ENCODE results near the gene USP22. TPM values are rescaled to one million over a fixed set of nuclear protein-coding genes. Genes with fewer than 3 reads are reported as not detected.

The USP22 gene
- total and polyA plus RNA-seq, 4 experiments from 2014 or later = 14.4 to 140 (median 86.4) TPM

- intact Hi-C loops (cut with micrococcal nuclease) = no loop called here
These were observed 40.4 kb downstream of the USP22 start for GRCh38 chr17:21002309-21003006.

DNA sequence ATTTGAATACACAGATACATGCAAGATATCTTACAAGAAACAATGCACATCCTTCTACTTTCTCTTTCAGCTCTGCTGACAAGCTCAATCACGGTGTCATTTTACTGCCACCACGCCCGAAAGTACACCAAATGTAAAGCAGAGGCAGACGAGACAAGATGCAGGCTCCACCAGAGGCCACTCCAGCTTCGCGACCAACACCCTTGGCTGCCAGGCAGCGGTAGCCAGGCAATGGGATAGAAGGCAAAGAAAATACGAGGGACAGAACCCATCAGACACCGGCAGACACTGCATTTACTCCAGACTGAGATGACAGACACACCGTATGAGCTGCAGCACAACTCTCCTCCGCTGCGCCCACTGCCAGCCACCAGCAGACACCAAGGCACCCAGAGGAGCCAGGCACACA lies 41.0 kb downstream of the USP22 start:
- H3K4me3 Mint-ChIP-seq = no peak overlapping the region
- ChIA-PET POLR2A (ENCODE audit: partially characterized antibody) (interaction anchor here (0.6 kb wide), 1 partner anchor 310 kb away, joined by 3 read pairs; no protein-coding TSS in a partner anchor), CTCF (ENCODE audit: partially characterized antibody) (interaction anchor here (1.7 kb wide), 1 partner anchor 9 kb away, joined by 11 read pairs; no protein-coding TSS in a partner anchor)
- Histone ChIP-seq H3K27ac (ENCODE audit: low read depth, low read length) (no peak overlapping the region), H3K36me3 (ENCODE audit: insufficient read depth, low read length) (peaks cover 63% of the 10 kb centered on the region), H3K4me1 (ENCODE audit: insufficient read depth, low read length) (peaks cover 5% of the 10 kb centered on the region), H3K9me3 (ENCODE audit: control insufficient read depth in 1 of 2, low read length in 2 of 2) (no peaks in the 10 kb centered on the region), H3K27me3 (ENCODE audit: insufficient read depth, low read length) (no peaks in the 10 kb centered on the region), H3K4me3 (ENCODE audit: low read length in 2 of 2) (no peak overlapping the region)
- peaks cover 5 to 26% (median 22%) of the 10 kb centered on the region in 4 donors for H3K4me1 Mint-ChIP-seq
- no peaks in the 10 kb centered on the region for H3K27me3 Mint-ChIP-seq
- DNase-seq = no peak
- H3K27ac Mint-ChIP-seq = peak overlapping the region; percentile 37 to 78 (median 64)
- intact Hi-C loops (cut with micrococcal nuclease) = no loop called here
- peaks cover 37 to 63% of the 10 kb centered on the region in 2 donors for H3K36me3 Mint-ChIP-seq
- no peaks in the 10 kb centered on the region for H3K9me3 Mint-ChIP-seq

More at GRCh38 chr17:21002309-21003006, 40.4 kb downstream of the USP22 start:
- no peak overlapping the region for H3K27ac ChIP-seq (ENCODE audit: low read depth, low read length)
- H3K4me3 Mint-ChIP-seq = no peak overlapping the region
- no peak for DNase-seq
- ChIA-PET CTCF (ENCODE audit: partially characterized antibody) (interaction anchor here (1.7 kb wide), 1 partner anchor 9 kb away, joined by 11 read pairs; no protein-coding TSS in a partner anchor), POLR2A (ENCODE audit: partially characterized antibody) (no interaction called here)
- no peaks in the 10 kb centered on the region for H3K9me3 Mint-ChIP-seq
- H3K9me3 ChIP-seq (ENCODE audit: control insufficient read depth in 1 of 2, low read length in 2 of 2) = no peaks in the 10 kb centered on the region
- H3K27me3 Mint-ChIP-seq = no peaks in the 10 kb centered on the region
- H3K27ac Mint-ChIP-seq = peak overlapping the region in 3 of 7 donors; percentile 25 to 64 (median 32)
- peaks cover 5 to 26% (median 22%) of the 10 kb centered on the region in 4 donors for H3K4me1 Mint-ChIP-seq
- H3K36me3 ChIP-seq (ENCODE audit: insufficient read depth, low read length) = peaks cover 70% of the 10 kb centered on the region
- H3K36me3 Mint-ChIP-seq = peaks cover 43 to 69% of the 10 kb centered on the region in 2 donors
- no peaks in the 10 kb centered on the region for H3K27me3 ChIP-seq (ENCODE audit: insufficient read depth, low read length)
- peaks cover 5% of the 10 kb centered on the region for H3K4me1 ChIP-seq (ENCODE audit: insufficient read depth, low read length)
- no peak overlapping the region for H3K4me3 ChIP-seq (ENCODE audit: low read length in 2 of 2)

DNA sequence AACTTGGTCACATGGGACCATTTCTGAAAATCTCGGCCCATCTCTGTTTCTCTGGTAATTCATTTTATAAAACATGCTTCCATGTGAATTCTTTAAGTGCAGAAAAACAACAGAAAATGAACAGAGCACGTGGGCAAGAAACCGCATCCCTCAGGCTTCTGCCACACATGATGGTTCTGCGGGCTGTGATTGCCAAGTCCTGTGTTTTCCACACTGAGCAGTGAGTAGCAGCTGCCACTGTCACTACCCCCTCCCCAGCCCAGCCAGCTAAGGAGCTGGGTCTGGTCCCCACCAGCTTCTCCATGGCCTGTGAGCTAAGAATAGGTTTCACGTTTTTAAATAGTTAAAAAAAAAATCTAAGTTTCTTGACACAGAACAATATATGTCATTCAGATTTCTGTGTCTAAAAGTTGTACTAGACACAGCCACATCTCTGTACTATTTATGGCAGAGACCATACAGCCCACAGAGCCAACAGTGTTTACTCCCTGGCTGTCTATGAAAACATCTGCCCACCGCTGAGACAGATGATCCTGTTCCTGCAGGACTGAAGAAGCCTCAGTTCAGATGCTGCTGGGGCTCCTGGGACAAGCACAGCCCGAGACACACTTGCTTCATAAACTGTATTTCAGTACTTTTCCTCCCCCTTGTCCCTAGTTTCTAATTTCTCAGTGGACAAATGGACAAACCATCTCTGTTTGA lies 41.5 kb downstream of the USP22 start:
- no peaks in the 10 kb centered on the region for H3K27me3 Mint-ChIP-seq
- H3K4me3 Mint-ChIP-seq = no peak overlapping the region
- H3K9me3 Mint-ChIP-seq = no peaks in the 10 kb centered on the region
- H3K27me3 ChIP-seq (ENCODE audit: insufficient read depth, low read length) = no peaks in the 10 kb centered on the region
- H3K36me3 Mint-ChIP-seq = peaks cover 32 to 57% of the 10 kb centered on the region in 2 donors
- peaks cover 5% of the 10 kb centered on the region for H3K4me1 ChIP-seq (ENCODE audit: insufficient read depth, low read length)
- intact Hi-C loops (cut with micrococcal nuclease) = no loop called here
- H3K27ac ChIP-seq (ENCODE audit: low read depth, low read length) = no peak overlapping the region
- no peak overlapping the region for H3K4me3 ChIP-seq (ENCODE audit: low read length in 2 of 2)
- H3K36me3 ChIP-seq (ENCODE audit: insufficient read depth, low read length) = peaks cover 58% of the 10 kb centered on the region
- H3K4me1 Mint-ChIP-seq = peaks cover 5 to 26% (median 22%) of the 10 kb centered on the region in 4 donors
- H3K9me3 ChIP-seq (ENCODE audit: control insufficient read depth in 1 of 2, low read length in 2 of 2) = no peaks in the 10 kb centered on the region
- peak overlapping the region in 6 of 7 donors; percentile 37 to 78 (median 63) for H3K27ac Mint-ChIP-seq
- DNase-seq = no peak
- ChIA-PET POLR2A (ENCODE audit: partially characterized antibody) (interaction anchor here (0.6 kb wide), 1 partner anchor 311 kb away, joined by 3 read pairs; no protein-coding TSS in a partner anchor), CTCF (ENCODE audit: partially characterized antibody) (interaction anchor here (1.7 kb wide), 1 partner anchor 8 kb away, joined by 11 read pairs; no protein-coding TSS in a partner anchor)

DNA sequence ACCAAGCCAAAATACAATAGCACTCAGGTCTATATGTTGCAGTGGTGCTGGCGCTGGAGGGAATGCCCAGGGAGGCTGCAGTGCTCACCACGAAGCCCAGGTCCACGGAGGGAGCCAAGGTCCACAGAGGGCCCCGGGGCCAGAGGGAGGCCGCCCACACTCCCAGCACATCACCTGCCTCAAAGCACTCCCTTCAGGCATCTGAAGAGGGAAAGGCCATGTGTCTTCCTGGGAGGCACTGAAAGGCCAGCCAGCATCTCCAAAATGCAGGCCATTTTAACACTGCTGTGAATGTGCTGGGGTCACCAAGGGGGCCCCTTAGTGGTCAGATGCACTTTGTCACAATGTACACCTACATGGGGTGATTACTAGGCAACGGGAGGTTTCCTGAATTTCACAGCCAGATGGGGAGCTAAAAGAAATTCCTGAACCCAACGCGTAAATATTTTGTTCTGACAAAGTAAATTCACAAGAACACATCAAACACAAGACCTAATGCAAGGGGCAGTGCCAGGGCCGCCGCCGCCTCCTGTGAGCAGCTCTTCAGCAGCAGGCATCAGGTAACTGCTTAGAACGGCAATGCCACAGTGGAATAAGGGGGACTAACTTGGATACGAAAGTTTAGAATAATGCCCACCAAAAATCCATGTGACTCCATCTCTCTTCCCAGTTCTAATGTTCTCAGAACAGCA lies 42.8 kb downstream of the USP22 start:
- intact Hi-C loops (cut with micrococcal nuclease) = no loop called here
- POLR2A ChIA-PET (ENCODE audit: partially characterized antibody) = interaction anchor here (1.2 kb wide), 1 partner anchor 34 kb away, joined by 4 read pairs; no protein-coding TSS in a partner anchor
- Mint-ChIP-seq H3K27me3 (no peaks in the 10 kb centered on the region), H3K4me3 (no peak overlapping the region), H3K4me1 (peaks cover 5 to 24% (median 22%) of the 10 kb centered on the region in 4 donors), H3K36me3 (peaks cover 20 to 44% of the 10 kb centered on the region in 2 donors), H3K27ac (peak overlapping the region in 3 of 7 donors; percentile 19 to 50 (median 47)), H3K9me3 (no peaks in the 10 kb centered on the region)
- no peak overlapping the region for H3K4me3 ChIP-seq (ENCODE audit: low read length in 2 of 2)
- H3K27me3 ChIP-seq (ENCODE audit: insufficient read depth, low read length) = no peaks in the 10 kb centered on the region
- H3K9me3 ChIP-seq (ENCODE audit: control insufficient read depth in 1 of 2, low read length in 2 of 2) = no peaks in the 10 kb centered on the region
- H3K27ac ChIP-seq (ENCODE audit: low read depth, low read length) = no peak overlapping the region
- peaks cover 5% of the 10 kb centered on the region for H3K4me1 ChIP-seq (ENCODE audit: insufficient read depth, low read length)
- CTCF ChIA-PET (ENCODE audit: partially characterized antibody) = no interaction called here
- peaks cover 45% of the 10 kb centered on the region for H3K36me3 ChIP-seq (ENCODE audit: insufficient read depth, low read length)
- no peak for DNase-seq

DNA sequence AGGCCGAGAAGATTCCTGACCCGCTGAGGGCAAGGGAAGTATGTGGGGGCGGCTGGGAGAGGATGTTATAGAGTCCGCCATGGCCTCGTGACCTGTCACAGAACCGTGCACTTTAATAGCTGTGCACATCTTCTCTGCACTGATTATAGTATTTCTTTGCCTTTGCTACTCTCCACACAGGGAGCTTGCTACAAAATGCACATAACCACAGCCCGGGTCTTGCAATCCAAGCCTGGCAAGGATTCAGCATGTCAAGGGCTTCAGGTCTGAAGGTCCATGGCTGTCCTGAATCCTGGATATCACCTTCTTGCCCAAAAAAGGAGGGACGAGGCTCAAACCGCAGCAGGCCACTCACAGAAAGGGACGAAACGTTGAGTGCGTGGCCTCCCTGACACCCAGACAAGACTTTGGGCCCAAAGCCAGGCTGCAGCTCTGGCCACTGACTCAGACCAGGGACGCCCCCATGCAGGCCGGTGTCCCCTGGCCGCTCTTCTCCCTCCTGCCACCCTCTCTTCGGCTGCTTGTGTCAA lies 43.7 kb downstream of the USP22 start:
- H3K4me3 Mint-ChIP-seq = no peak overlapping the region

GRCh38 chr17:20998571-20999043 lies 44.2 kb downstream of the USP22 start:
- Mint-ChIP-seq H3K27me3 (no peaks in the 10 kb centered on the region), H3K36me3 (peaks cover 14 to 32% of the 10 kb centered on the region in 2 donors), H3K4me1 (peaks cover 5 to 24% (median 22%) of the 10 kb centered on the region in 4 donors), H3K4me3 (no peak overlapping the region), H3K27ac (peak overlapping the region; percentile 5 to 92 (median 76)), H3K9me3 (no peaks in the 10 kb centered on the region)
- CTCF ChIA-PET (ENCODE audit: partially characterized antibody) = no interaction called here
- Histone ChIP-seq H3K4me1 (ENCODE audit: insufficient read depth, low read length) (peaks cover 5% of the 10 kb centered on the region), H3K27me3 (ENCODE audit: insufficient read depth, low read length) (no peaks in the 10 kb centered on the region), H3K9me3 (ENCODE audit: control insufficient read depth in 1 of 2, low read length in 2 of 2) (no peaks in the 10 kb centered on the region), H3K36me3 (ENCODE audit: insufficient read depth, low read length) (peaks cover 31% of the 10 kb centered on the region), H3K4me3 (ENCODE audit: low read length in 2 of 2) (no peak overlapping the region), H3K27ac (ENCODE audit: low read depth, low read length) (no peak overlapping the region)
- no peak for DNase-seq
- intact Hi-C loops (cut with micrococcal nuclease) = no loop called here
- POLR2A ChIA-PET (ENCODE audit: partially characterized antibody) = interaction anchor here (1.2 kb wide), 1 partner anchor 36 kb away, joined by 4 read pairs; no protein-coding TSS in a partner anchor

More for the DNA sequence above, 43.7 kb downstream of the USP22 start:
- Mint-ChIP-seq H3K36me3 (peaks cover 14 to 36% of the 10 kb centered on the region in 2 donors), H3K27me3 (no peaks in the 10 kb centered on the region), H3K27ac (peak overlapping the region in 5 of 7 donors; percentile 50 to 92 (median 85)), H3K4me1 (peaks cover 5 to 24% (median 22%) of the 10 kb centered on the region in 4 donors), H3K9me3 (no peaks in the 10 kb centered on the region)
- no peak overlapping the region for H3K4me3 ChIP-seq (ENCODE audit: low read length in 2 of 2)
- DNase-seq = no peak
- H3K4me1 ChIP-seq (ENCODE audit: insufficient read depth, low read length) = peaks cover 5% of the 10 kb centered on the region
- intact Hi-C loops (cut with micrococcal nuclease) = no loop called here
- CTCF ChIA-PET (ENCODE audit: partially characterized antibody) = no interaction called here
- POLR2A ChIA-PET (ENCODE audit: partially characterized antibody) = interaction anchor here (1.2 kb wide), 1 partner anchor 35 kb away, joined by 4 read pairs; no protein-coding TSS in a partner anchor
- no peak overlapping the region for H3K27ac ChIP-seq (ENCODE audit: low read depth, low read length)
- peaks cover 36% of the 10 kb centered on the region for H3K36me3 ChIP-seq (ENCODE audit: insufficient read depth, low read length)
- H3K27me3 ChIP-seq (ENCODE audit: insufficient read depth, low read length) = no peaks in the 10 kb centered on the region
- no peaks in the 10 kb centered on the region for H3K9me3 ChIP-seq (ENCODE audit: control insufficient read depth in 1 of 2, low read length in 2 of 2)
